ENCODE results near the gene PARP12.

DNA sequence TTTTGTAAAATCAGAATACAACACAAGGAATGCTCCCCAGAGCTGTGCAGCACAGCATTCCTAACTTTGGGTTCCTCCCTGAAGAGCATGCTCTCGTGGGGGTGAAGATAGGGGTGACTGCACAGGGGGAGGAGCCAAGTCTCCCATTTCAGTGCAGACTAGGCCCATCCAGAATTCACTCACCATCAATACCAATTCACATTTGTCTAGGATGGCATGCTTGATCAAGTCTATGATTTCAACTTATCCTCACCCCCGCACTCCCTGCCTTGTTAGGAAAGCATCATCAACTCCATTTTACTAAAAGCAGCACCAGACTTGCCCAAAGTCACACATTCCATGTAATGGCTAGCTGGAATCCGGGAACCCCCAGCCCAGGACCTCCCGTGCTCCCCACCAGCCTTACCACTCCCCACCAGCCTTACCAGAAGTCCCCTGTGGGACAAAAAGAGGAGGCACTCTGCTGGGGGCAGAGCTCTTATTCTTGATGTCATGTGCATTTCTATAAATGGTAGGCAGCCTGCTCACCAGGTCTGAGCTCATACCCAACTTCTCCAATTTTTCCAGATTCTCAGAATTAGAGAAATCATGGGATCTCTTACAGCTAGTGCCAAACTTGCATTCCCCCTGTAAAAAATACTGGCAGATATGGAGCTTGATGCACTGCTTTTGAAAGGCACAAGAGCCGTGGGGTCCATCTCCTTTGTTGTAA is 6.2 kb downstream of the PARP12 start:
- TF ChIP-seq, protein P1, sequence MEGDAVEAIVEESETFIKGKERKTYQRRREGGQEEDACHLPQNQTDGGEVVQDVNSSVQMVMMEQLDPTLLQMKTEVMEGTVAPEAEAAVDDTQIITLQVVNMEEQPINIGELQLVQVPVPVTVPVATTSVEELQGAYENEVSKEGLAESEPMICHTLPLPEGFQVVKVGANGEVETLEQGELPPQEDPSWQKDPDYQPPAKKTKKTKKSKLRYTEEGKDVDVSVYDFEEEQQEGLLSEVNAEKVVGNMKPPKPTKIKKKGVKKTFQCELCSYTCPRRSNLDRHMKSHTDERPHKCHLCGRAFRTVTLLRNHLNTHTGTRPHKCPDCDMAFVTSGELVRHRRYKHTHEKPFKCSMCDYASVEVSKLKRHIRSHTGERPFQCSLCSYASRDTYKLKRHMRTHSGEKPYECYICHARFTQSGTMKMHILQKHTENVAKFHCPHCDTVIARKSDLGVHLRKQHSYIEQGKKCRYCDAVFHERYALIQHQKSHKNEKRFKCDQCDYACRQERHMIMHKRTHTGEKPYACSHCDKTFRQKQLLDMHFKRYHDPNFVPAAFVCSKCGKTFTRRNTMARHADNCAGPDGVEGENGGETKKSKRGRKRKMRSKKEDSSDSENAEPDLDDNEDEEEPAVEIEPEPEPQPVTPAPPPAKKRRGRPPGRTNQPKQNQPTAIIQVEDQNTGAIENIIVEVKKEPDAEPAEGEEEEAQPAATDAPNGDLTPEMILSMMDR (IDR thresholded peaks at IDR 0.05; ENCODE audit: borderline replicate concordance, extremely low read depth, low read length, poor library complexity, severe bottlenecking) = no peak
- no peak for TF ChIP-seq EZH2 (IDR thresholded peaks at IDR 0.05; ENCODE audit: borderline replicate concordance, low read depth, low read length, severe bottlenecking)
